ENCODE results near the gene UTP20.
A peak's percentile ranks its signal among the peaks of the same experiment; 100 is the strongest.
"Not testable (repeated sequence)": the region's sequence is repeated elsewhere in the genome, so short reads cannot be mapped to it uniquely, and the experiment has no call there.

Gene UTP20

GRCh38 chr12:101375573-101375972 lies 95.7 kb downstream of the UTP20 start:
- no peaks in the 10 kb centered on the region for H3K9me3 ChIP-seq (ENCODE audit: insufficient read depth, low read depth, low read length)
- H3K36me3 ChIP-seq (ENCODE audit: insufficient read depth, low read depth, low read length): peaks cover 93% of the 10 kb centered on the region
- H3K27me3 ChIP-seq (ENCODE audit: insufficient read depth, low read length): no peaks in the 10 kb centered on the region
- H3K9ac ChIP-seq (ENCODE audit: low read depth, low read length): no peak overlapping the region
- no peak overlapping the region for H3K27ac ChIP-seq (ENCODE audit: low read length)
- H3K4me3 ChIP-seq (ENCODE audit: low read length): no peak overlapping the region
- no peaks in the 10 kb centered on the region for H3K4me1 ChIP-seq (ENCODE audit: insufficient read depth, low read length)

- Histone ChIP-seq H3K27ac (ENCODE audit: low read length) (no peak overlapping the region), H3K9ac (ENCODE audit: low read depth, low read length) (no peak overlapping the region), H3K4me3 (ENCODE audit: low read length) (no peak overlapping the region), H3K4me1 (ENCODE audit: insufficient read depth, low read length) (no peaks in the 10 kb centered on the region), H3K36me3 (ENCODE audit: insufficient read depth, low read depth, low read length) (peaks cover 96% of the 10 kb centered on the region), H3K9me3 (ENCODE audit: insufficient read depth, low read depth, low read length) (no peaks in the 10 kb centered on the region), H3K27me3 (ENCODE audit: insufficient read depth, low read length) (no peaks in the 10 kb centered on the region)
Observed at GRCh38 chr12:101379149-101379548, 99.2 kb downstream of the UTP20 start.

GRCh38 chr12:101391181-101391580 lies 111.3 kb downstream of the UTP20 start:
- peaks cover 62% of the 10 kb centered on the region for H3K36me3 ChIP-seq (ENCODE audit: insufficient read depth, low read depth, low read length)

GRCh38 chr12:101407049-101407435 lies 127.1 kb downstream of the UTP20 start:
- H3K9me3 ChIP-seq (ENCODE audit: insufficient read depth, low read depth, low read length): no peaks in the 10 kb centered on the region
- H3K4me3 ChIP-seq (ENCODE audit: low read length): peak overlapping the region; percentile 82
- H3K4me1 ChIP-seq (ENCODE audit: insufficient read depth, low read length): peaks cover 7% of the 10 kb centered on the region; the same call in 1 of the 2 replicates
- H3K27me3 ChIP-seq (ENCODE audit: insufficient read depth, low read length): no peaks in the 10 kb centered on the region
- H3K27ac ChIP-seq (ENCODE audit: low read length): no peak overlapping the region
- peak overlapping the region; percentile 93 for H3K9ac ChIP-seq (ENCODE audit: low read depth, low read length)
- H3K36me3 ChIP-seq (ENCODE audit: insufficient read depth, low read depth, low read length): peaks cover 10% of the 10 kb centered on the region; the same call in 1 of the 2 replicates

More at GRCh38 chr12:101391181-101391580, 111.3 kb downstream of the UTP20 start:
- H3K27me3 ChIP-seq (ENCODE audit: insufficient read depth, low read length); H3K9me3 ChIP-seq (ENCODE audit: insufficient read depth, low read depth, low read length); H3K4me3 ChIP-seq (ENCODE audit: low read length); H3K9ac ChIP-seq (ENCODE audit: low read depth, low read length); H3K4me1 ChIP-seq (ENCODE audit: insufficient read depth, low read length); H3K27ac ChIP-seq (ENCODE audit: low read length): not testable (repeated sequence)

- peak within 1 kb of the TSS; percentile 82 for H3K4me3 ChIP-seq (ENCODE audit: low read length)
- no peaks in the 10 kb centered on the region for H3K27me3 ChIP-seq (ENCODE audit: insufficient read depth, low read length)
- peak within 1 kb of the TSS; percentile 75 for H3K27ac ChIP-seq (ENCODE audit: low read length)
- H3K36me3 ChIP-seq (ENCODE audit: insufficient read depth, low read depth, low read length): peaks cover 7% of the 10 kb centered on the region; the same call in 1 of the 2 replicates
- peak within 1 kb of the TSS; percentile 93 for H3K9ac ChIP-seq (ENCODE audit: low read depth, low read length)
- H3K4me1 ChIP-seq (ENCODE audit: insufficient read depth, low read length): peaks cover 7% of the 10 kb centered on the region; the same call in 1 of the 2 replicates
- no peaks in the 10 kb centered on the region for H3K9me3 ChIP-seq (ENCODE audit: insufficient read depth, low read depth, low read length)
Observed at GRCh38 chr12:101407436-101408345, 127.8 kb downstream of the UTP20 start, which contains the start of gene ARL1. TSS of gene ARL1 (minus strand) at chr12:101407772. CDS start at chr12:101407645, 127 bp downstream.

GRCh38 chr12:101410169-101410568 lies 130.3 kb downstream of the UTP20 start:
- H3K27ac ChIP-seq (ENCODE audit: low read length); H3K9ac ChIP-seq (ENCODE audit: low read depth, low read length); H3K4me3 ChIP-seq (ENCODE audit: low read length); H3K9me3 ChIP-seq (ENCODE audit: insufficient read depth, low read depth, low read length); H3K27me3 ChIP-seq (ENCODE audit: insufficient read depth, low read length); H3K36me3 ChIP-seq (ENCODE audit: insufficient read depth, low read depth, low read length); H3K4me1 ChIP-seq (ENCODE audit: insufficient read depth, low read length): not testable (repeated sequence)

GRCh38 chr12:101414533-101415119 lies 134.7 kb downstream of the UTP20 start:
- Histone ChIP-seq H3K36me3 (ENCODE audit: insufficient read depth, low read depth, low read length) (no peaks in the 10 kb centered on the region), H3K27ac (ENCODE audit: low read length) (no peak overlapping the region), H3K27me3 (ENCODE audit: insufficient read depth, low read length) (no peaks in the 10 kb centered on the region), H3K9ac (ENCODE audit: low read depth, low read length) (no peak overlapping the region), H3K4me1 (ENCODE audit: insufficient read depth, low read length) (no peaks in the 10 kb centered on the region), H3K9me3 (ENCODE audit: insufficient read depth, low read depth, low read length) (no peaks in the 10 kb centered on the region), H3K4me3 (ENCODE audit: low read length) (no peak overlapping the region)

GRCh38 chr12:101415228-101415627 lies 135.3 kb downstream of the UTP20 start:
- no peaks in the 10 kb centered on the region for H3K9me3 ChIP-seq (ENCODE audit: insufficient read depth, low read depth, low read length)
- H3K36me3 ChIP-seq (ENCODE audit: insufficient read depth, low read depth, low read length): no peaks in the 10 kb centered on the region
- no peaks in the 10 kb centered on the region for H3K4me1 ChIP-seq (ENCODE audit: insufficient read depth, low read length)
- no peaks in the 10 kb centered on the region for H3K27me3 ChIP-seq (ENCODE audit: insufficient read depth, low read length)
- no peak overlapping the region for H3K9ac ChIP-seq (ENCODE audit: low read depth, low read length)
- no peak overlapping the region for H3K4me3 ChIP-seq (ENCODE audit: low read length)
- no peak overlapping the region for H3K27ac ChIP-seq (ENCODE audit: low read length)

- not testable (repeated sequence) for H3K9ac ChIP-seq (ENCODE audit: low read depth, low read length); H3K27ac ChIP-seq (ENCODE audit: low read length); H3K27me3 ChIP-seq (ENCODE audit: insufficient read depth, low read length); H3K9me3 ChIP-seq (ENCODE audit: insufficient read depth, low read depth, low read length); H3K4me1 ChIP-seq (ENCODE audit: insufficient read depth, low read length); H3K36me3 ChIP-seq (ENCODE audit: insufficient read depth, low read depth, low read length); H3K4me3 ChIP-seq (ENCODE audit: low read length)
Observed at GRCh38 chr12:101422066-101422465, 142.2 kb downstream of the UTP20 start.

GRCh38 chr12:101424620-101425019 lies 144.7 kb downstream of the UTP20 start:
- no peaks in the 10 kb centered on the region for H3K36me3 ChIP-seq (ENCODE audit: insufficient read depth, low read depth, low read length)
- no peak overlapping the region for H3K4me3 ChIP-seq (ENCODE audit: low read length)
- no peak overlapping the region for H3K27ac ChIP-seq (ENCODE audit: low read length)
- no peaks in the 10 kb centered on the region for H3K9me3 ChIP-seq (ENCODE audit: insufficient read depth, low read depth, low read length)
- H3K4me1 ChIP-seq (ENCODE audit: insufficient read depth, low read length): no peaks in the 10 kb centered on the region
- H3K27me3 ChIP-seq (ENCODE audit: insufficient read depth, low read length): no peaks in the 10 kb centered on the region
- H3K9ac ChIP-seq (ENCODE audit: low read depth, low read length): no peak overlapping the region

GRCh38 chr12:101430456-101430855 lies 150.6 kb downstream of the UTP20 start:
- Histone ChIP-seq H3K9ac (ENCODE audit: low read depth, low read length) (no peak overlapping the region), H3K4me1 (ENCODE audit: insufficient read depth, low read length) (no peaks in the 10 kb centered on the region), H3K27ac (ENCODE audit: low read length) (no peak overlapping the region), H3K9me3 (ENCODE audit: insufficient read depth, low read depth, low read length) (no peaks in the 10 kb centered on the region), H3K27me3 (ENCODE audit: insufficient read depth, low read length) (no peaks in the 10 kb centered on the region), H3K36me3 (ENCODE audit: insufficient read depth, low read depth, low read length) (no peaks in the 10 kb centered on the region), H3K4me3 (ENCODE audit: low read length) (no peak overlapping the region)

GRCh38 chr12:101436136-101436535 lies 156.2 kb downstream of the UTP20 start:
- Histone ChIP-seq H3K9ac (ENCODE audit: low read depth, low read length) (no peak overlapping the region), H3K4me3 (ENCODE audit: low read length) (no peak overlapping the region), H3K9me3 (ENCODE audit: insufficient read depth, low read depth, low read length) (no peaks in the 10 kb centered on the region), H3K27ac (ENCODE audit: low read length) (no peak overlapping the region), H3K27me3 (ENCODE audit: insufficient read depth, low read length) (no peaks in the 10 kb centered on the region), H3K4me1 (ENCODE audit: insufficient read depth, low read length) (no peaks in the 10 kb centered on the region), H3K36me3 (ENCODE audit: insufficient read depth, low read depth, low read length) (no peaks in the 10 kb centered on the region)

Data from iPS-20b (cell line).